SKM-1 treated with dmso at 0.1 percent for 144 hours (cell line): ENCODE measurements around the gene NPR2.

ENCODE experiments used
- DNase-seq: peaks from one replicate; lab custom pipeline; 2025; ENCODE audit not compliant: unreplicated experiment; lab: John Stamatoyannopoulos, UW

Gene NPR2

GRCh38 chr9:35791297-35791921 is at the start of gene NPR2:
Gene NPR2 (plus strand): TSS chr9:35791591. CDS start chr9:35792409, 818 bp downstream.
- DNase-seq: no peak

- no peak for DNase-seq
Measured at GRCh38 chr9:35741740-35742139, 49.7 kb upstream of the NPR2 start.

GRCh38 chr9:35743452-35743851 is 47.9 kb upstream of the NPR2 start:
- DNase-seq: no peak

- no peak for DNase-seq
Measured at GRCh38 chr9:35743880-35744518, 47.4 kb upstream of the NPR2 start.

- DNase-seq: no peak
Measured at GRCh38 chr9:35745569-35745968, 45.8 kb upstream of the NPR2 start.

GRCh38 chr9:35746583-35746982 is 44.8 kb upstream of the NPR2 start:
- DNase-seq: no peak

GRCh38 chr9:35748242-35748857 is 43.0 kb upstream of the NPR2 start:
- no peak for DNase-seq

GRCh38 chr9:35748858-35749514 is 42.4 kb upstream of the NPR2 start, which contains the start of the genes GBA2 and RGP1:
Gene GBA2 (minus strand): TSS chr9:35749228. CDS start chr9:35748704, 524 bp downstream.
Gene RGP1 (plus strand): TSS chr9:35749287. CDS start chr9:35749756, 469 bp downstream.
- peak; percentile 53 for DNase-seq

GRCh38 chr9:35749515-35750255 is 41.7 kb upstream of the NPR2 start:
- DNase-seq: no peak

GRCh38 chr9:35750256-35750531 is 41.2 kb upstream of the NPR2 start:
- no peak for DNase-seq

- DNase-seq: no peak
Measured at GRCh38 chr9:35753466-35753865, 37.9 kb upstream of the NPR2 start.

GRCh38 chr9:35754264-35754663 is 37.1 kb upstream of the NPR2 start, which contains the start of gene MSMP:
Gene MSMP (minus strand): TSS chr9:35754276. CDS start chr9:35754129, 147 bp downstream.
- DNase-seq: no peak

- DNase-seq: no peak
Measured at GRCh38 chr9:35755071-35755470, 36.3 kb upstream of the NPR2 start.

GRCh38 chr9:35756275-35757225 is 34.8 kb upstream of the NPR2 start:
- peak; percentile 61 for DNase-seq

GRCh38 chr9:35757226-35757891 is 34.0 kb upstream of the NPR2 start:
- peak; percentile 53 for DNase-seq

- DNase-seq: no peak
Measured at GRCh38 chr9:35757892-35758275, 33.5 kb upstream of the NPR2 start.

GRCh38 chr9:35758475-35759050 is 32.8 kb upstream of the NPR2 start:
- no peak for DNase-seq

- no peak for DNase-seq
Measured at GRCh38 chr9:35759795-35760194, 31.6 kb upstream of the NPR2 start.

GRCh38 chr9:35760651-35761050 is 30.7 kb upstream of the NPR2 start:
- DNase-seq: no peak
